ENCODE results near the gene SEMA4D.
"Not testable (repeated sequence)": the region's sequence is repeated elsewhere in the genome, so short reads cannot be mapped to it uniquely, and the experiment has no call there.

The SEMA4D gene

GRCh38 chr9:89482901-89483361 is 15.0 kb downstream of the SEMA4D start:
- in situ Hi-C loops (cut with HindIII; ENCODE audit: low pct_ligation_motif_present, low sequenced_read_pairs): no loop called here
- TF ChIP-seq CTCF (IDR thresholded peaks at IDR 0.05; ENCODE audit: low read depth, low read length, missing control alignments): no peak
- DNase-seq: no peak
- no peak overlapping the region for H3K4me3 ChIP-seq (ENCODE audit: low read depth, low read length)
- no peaks in the 10 kb centered on the region for H3K27me3 ChIP-seq (replicated peaks)
- H3K27ac ChIP-seq: no peak overlapping the region
- H3K36me3 ChIP-seq (replicated peaks): no peaks in the 10 kb centered on the region

- DNase-seq: no peak
- no peak for TF ChIP-seq CTCF (IDR thresholded peaks at IDR 0.05; ENCODE audit: low read depth, low read length, missing control alignments)
- H3K27me3 ChIP-seq (replicated peaks): no peaks in the 10 kb centered on the region
- in situ Hi-C loops (cut with HindIII; ENCODE audit: low pct_ligation_motif_present, low sequenced_read_pairs): no loop called here
- H3K4me3 ChIP-seq (ENCODE audit: low read depth, low read length): no peak overlapping the region
- no peak overlapping the region for H3K27ac ChIP-seq
- H3K36me3 ChIP-seq (replicated peaks): no peaks in the 10 kb centered on the region
These were observed 15.7 kb downstream of the SEMA4D start for GRCh38 chr9:89482056-89482851.

- in situ Hi-C loops (cut with HindIII; ENCODE audit: low pct_ligation_motif_present, low sequenced_read_pairs): no loop called here
- Histone ChIP-seq H3K4me3 (ENCODE audit: low read depth, low read length) (no peak overlapping the region), H3K36me3 (replicated peaks) (no peaks in the 10 kb centered on the region), H3K27ac (no peak overlapping the region), H3K27me3 (replicated peaks) (no peaks in the 10 kb centered on the region)
- TF ChIP-seq CTCF (IDR thresholded peaks at IDR 0.05; ENCODE audit: low read depth, low read length, missing control alignments): no peak
- no peak for DNase-seq
These were observed 16.4 kb downstream of the SEMA4D start for GRCh38 chr9:89481538-89481915.

GRCh38 chr9:89480825-89481537 is 16.9 kb downstream of the SEMA4D start:
- Histone ChIP-seq H3K4me3 (ENCODE audit: low read depth, low read length) (no peak overlapping the region), H3K27me3 (replicated peaks) (no peaks in the 10 kb centered on the region), H3K27ac (no peak overlapping the region), H3K36me3 (replicated peaks) (no peaks in the 10 kb centered on the region)
- in situ Hi-C loops (cut with HindIII; ENCODE audit: low pct_ligation_motif_present, low sequenced_read_pairs): no loop called here
- TF ChIP-seq CTCF (IDR thresholded peaks at IDR 0.05; ENCODE audit: low read depth, low read length, missing control alignments): no peak
- no peak for DNase-seq

- DNase-seq; H3K27me3 ChIP-seq (replicated peaks); H3K27ac ChIP-seq; in situ Hi-C loops (cut with HindIII; ENCODE audit: low pct_ligation_motif_present, low sequenced_read_pairs); H3K4me3 ChIP-seq (ENCODE audit: low read depth, low read length); H3K36me3 ChIP-seq (replicated peaks): not testable (repeated sequence)
These were observed 17.5 kb downstream of the SEMA4D start for GRCh38 chr9:89480372-89480771.

- in situ Hi-C loops (cut with HindIII; ENCODE audit: low pct_ligation_motif_present, low sequenced_read_pairs); DNase-seq; H3K36me3 ChIP-seq (replicated peaks); H3K4me3 ChIP-seq (ENCODE audit: low read depth, low read length); H3K27me3 ChIP-seq (replicated peaks); H3K27ac ChIP-seq: not testable (repeated sequence)
These were observed 18.3 kb downstream of the SEMA4D start for GRCh38 chr9:89479669-89480011.

Data from brain microvascular endothelial cell (primary cell).